Jurkat, Clone E6-1 (cell line): Measurements from ENCODE around the gene TBC1D1.

Source experiments
- DNase-seq: peaks from one replicate; pipeline ENCODE4 v3.0.0-alpha.2; 2011; ENCODE audit warnings: low read depth, low spot score
- H3K4me3 ChIP-seq: 2 replicates; pipeline ENCODE4 v1.5.1; 2011; ENCODE audit warnings: mild to moderate bottlenecking, low read length, control low read depth, moderate library complexity

The TBC1D1 gene

DNA sequence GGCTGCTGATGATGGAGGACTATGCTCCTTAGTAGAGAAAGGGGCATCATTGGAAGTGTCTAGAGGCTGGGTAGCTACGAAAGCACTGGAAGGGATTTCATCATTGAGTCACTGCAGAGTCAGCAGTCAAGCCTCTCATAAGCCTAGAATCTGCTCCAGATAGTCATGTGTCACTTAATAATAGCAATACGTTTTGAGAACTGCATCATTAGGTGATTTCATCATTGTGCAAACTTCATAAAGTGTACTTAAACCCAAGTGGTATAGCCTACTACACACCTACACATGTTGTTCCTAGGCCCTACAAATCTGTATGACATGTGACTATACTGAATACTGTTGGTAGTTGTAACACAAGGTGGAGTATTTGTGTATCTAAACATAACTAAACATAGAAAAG lies 234.9 kb downstream of the TBC1D1 start:
- H3K4me3 ChIP-seq: no peak overlapping the region
- DNase-seq: no peak

DNA sequence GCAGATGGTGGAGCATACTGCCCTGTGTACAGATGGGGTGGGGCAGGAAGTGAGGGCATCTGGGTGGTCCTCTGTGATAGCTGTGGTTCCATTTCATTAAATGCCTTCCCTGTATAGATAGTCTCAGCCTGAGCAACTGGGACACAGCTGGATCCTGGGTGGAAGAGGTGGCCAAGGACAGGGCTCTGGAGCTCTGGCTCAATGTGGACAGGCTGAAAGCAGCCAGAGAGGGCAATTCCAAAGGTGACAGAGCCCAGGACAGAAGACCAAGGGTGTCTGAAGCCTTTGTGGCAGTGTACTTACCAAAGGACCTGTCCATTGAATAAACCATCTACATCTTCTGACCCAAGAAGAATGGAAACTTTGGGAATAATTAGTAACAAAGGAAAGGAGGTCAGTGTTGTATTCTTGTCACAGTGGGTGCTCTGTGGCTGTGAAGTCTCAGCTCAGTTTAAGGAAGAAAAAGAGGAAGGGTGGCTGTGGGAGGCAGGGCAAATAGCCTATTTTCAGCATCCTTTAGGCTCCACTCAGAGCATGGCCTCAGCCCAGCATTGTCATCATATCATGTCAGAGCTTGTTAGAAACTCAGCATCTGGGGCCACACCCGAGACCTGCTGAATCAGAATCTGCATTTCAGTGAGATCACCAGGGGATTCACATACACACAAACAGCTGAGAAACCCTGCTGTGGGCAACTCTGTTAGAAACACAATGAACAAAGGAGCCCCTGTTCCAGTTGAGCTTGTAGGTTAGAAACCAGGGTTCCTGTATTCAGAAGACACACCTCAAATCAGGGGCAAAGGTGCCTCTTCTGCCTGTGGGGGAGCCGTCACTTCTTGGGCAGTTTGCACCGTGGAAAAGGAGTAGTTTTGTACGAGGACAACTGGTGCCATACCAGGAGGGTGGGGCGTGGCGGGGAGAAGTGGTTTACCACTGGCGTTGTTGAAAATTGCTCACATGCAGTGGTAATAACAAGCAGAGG lies 237.9 kb downstream of the TBC1D1 start:
- H3K4me3 ChIP-seq: no peak overlapping the region
- DNase-seq: no peak

DNA sequence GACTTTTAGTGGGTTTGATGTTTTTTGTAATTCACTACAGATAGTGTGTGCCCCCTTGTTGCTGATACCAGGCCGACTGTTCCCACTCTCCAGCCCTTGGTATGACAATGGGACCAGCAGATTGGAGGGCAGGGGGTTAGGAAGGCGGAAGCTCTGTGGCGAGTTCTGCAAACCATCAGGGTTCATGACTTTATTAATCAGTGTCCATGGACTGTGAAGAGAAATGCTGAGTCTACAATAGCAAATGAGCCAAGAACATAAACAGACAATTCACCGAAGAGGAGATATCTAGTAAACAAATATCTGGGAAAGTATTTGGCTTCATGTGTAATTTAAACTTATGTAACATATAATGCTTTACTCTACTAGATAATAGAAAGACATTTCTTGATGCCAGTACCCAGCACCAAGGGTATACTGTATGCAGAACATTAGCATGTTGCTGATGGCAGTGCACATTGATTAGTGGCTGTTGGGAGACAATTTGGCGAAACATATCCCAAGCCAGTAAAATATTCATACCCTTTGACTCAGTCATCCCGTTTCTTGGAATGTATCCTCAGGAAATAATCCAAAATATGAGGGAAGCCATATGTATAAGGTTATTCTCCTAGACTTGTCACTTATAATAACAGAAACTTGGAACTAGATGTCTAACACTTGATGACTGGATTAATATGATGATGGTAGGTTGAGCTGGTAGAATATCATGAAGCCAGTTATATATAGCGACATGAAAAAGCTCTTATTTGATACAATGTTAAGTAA lies 238.8 kb downstream of the TBC1D1 start:
- no peak overlapping the region for H3K4me3 ChIP-seq
- DNase-seq: no peak

DNA sequence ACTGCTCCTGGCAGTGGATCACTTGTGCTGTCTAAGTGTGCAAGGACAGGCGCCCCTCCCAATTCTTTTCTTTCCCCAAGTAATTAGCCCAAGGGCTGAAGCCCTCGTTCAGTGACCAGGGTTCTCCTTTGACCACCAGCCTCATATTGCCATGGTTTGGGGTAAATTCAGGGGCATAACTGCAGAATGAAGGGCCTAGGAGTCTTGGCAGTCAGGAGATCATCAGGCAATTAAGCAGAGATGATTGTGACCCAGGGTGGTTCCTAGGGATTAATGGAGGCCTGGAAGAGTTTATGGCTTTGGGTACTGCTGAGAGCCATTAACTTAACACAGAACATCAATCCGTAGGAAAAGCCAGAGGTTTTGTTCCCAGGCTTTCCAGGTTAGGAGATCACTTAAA lies 240.0 kb downstream of the TBC1D1 start:
- no peak overlapping the region for H3K4me3 ChIP-seq
- no peak for DNase-seq

DNA sequence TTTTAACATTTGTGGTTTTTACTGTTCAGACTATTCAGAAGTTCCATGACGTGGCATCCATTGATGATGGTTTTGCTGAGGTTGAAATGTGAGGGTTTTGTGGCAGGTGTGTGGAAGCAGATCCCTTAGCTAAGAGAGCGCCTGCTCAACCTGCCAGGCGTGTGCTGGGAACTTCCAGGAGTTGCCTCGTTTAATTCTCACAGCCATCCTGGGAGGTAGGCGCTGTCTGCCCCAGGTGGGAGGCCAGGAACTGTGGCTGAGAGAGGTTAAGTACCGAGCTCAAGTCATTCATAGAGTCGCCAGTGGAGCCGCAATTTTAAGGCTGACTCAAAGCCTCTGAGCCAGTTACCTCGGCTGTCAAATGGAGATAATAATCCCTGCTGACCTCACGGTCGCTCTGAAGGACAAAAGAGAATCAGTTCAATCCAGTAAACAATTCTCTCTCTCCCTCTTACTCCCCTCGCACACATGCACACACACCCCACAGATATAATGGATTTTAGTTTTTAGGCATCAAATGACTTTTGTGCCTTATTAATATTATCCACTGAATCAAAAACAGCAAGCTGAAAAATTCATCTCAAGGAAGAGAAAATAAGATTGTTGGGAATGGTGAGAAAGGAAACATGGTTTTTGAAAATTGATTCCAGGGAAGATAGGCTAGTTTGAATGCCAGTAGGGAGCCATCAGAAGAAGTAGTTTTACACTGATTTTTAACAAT lies 240.6 kb downstream of the TBC1D1 start:
- H3K4me3 ChIP-seq: no peak overlapping the region
- peak; percentile 74 for DNase-seq

DNA sequence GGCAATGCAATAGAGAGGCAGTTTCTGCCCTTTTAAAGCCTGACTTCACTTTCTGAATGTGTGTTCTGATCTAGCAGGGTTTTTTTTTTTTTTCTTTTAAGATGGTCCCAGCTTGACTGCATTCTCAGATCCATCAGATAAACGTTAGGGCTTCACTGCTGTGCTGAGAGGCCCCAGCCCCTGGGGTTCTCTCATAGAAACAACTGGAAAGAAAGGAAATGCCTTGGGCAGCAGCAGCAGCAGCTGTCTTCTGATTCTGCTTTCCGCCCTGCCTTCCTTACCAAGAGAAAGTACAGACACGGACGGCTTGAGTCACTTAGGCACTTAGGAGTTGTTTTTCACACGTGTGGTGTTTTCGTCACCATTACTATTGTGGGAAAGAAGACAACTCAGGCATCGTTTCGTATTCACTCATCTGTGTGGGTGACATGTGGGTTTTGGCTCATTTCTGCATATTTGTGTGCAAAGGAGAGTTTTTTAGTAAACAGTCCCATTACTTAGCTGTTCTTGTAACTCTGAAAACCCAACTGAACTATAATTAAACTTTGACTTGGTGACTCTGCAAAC lies 241.3 kb downstream of the TBC1D1 start:
- H3K4me3 ChIP-seq: no peak overlapping the region
- no peak for DNase-seq

DNA sequence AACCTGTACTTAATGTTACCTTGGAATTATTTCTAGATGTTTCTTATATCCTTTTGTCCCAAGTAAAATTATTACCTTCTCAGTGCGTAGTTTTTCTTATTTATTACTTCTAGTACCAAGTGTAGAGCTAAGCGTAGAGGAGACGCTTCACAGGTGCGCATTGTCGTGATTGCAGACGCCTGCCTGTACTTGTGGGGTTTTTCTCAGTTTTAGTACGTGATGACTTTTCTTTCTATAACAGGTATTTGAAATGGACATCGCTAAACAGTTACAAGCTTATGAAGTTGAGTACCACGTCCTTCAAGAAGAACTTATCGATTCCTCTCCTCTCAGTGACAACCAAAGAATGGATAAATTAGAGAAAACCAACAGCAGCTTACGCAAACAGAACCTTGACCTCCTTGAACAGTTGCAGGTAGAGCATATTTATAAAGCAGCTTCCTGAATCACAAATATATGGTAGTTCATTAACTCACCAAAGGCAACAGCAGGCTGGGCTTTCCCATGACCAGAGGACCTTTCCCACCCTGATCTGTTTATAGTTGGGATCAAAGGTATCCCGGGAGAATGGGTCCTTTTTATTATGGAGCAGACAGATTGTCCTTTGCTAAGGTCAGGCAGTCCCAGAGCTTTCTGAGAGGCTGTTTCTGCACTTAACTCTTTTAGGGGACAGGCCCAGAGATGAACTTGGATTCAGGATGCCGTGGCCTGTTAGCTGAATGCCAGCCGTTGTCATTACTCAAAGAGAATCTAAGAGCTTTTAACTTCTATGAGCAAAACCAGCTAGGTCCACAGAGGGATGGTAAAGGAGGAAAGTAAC lies 242.2 kb downstream of the TBC1D1 start:
- no peak overlapping the region for H3K4me3 ChIP-seq

DNA sequence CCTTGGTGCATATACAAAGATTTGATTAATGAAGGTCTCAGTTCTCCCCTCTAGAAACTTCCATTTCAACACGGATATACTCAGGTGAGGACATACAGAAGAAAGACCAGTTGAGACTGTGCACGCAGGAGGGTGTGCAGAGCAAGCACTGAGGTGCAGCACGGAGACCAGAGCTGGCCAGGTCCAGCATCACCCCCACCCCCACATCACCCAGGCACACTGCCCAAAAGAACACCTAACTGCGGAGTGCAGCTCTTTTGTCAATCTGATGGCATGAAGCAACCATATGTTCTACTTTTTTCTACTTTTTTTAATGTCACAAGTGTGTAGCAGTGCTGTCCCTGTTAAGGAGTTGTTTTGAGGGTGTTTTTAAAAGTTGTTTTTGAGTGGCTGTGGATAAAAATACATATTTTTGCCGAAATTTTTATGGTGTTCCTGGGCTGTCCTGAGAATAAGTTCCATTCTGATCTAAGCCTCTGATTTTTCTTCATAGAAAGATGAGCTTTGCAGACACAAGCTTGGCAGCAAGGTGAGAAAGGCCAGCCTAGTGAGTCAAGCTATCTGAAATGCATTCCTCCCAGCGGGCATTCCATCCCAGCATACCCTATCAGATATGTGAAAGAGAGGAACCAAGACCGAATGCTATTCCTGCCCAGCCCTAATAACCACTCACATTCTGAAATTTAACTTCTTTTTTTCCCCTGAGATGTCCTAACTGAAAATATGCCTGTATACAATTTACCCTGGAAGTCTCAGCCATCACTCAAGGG lies 243.0 kb downstream of the TBC1D1 start:
- H3K4me3 ChIP-seq: no peak overlapping the region
- DNase-seq: no peak

More for the DNA sequence above, 242.2 kb downstream of the TBC1D1 start:
- DNase-seq: no peak

DNA sequence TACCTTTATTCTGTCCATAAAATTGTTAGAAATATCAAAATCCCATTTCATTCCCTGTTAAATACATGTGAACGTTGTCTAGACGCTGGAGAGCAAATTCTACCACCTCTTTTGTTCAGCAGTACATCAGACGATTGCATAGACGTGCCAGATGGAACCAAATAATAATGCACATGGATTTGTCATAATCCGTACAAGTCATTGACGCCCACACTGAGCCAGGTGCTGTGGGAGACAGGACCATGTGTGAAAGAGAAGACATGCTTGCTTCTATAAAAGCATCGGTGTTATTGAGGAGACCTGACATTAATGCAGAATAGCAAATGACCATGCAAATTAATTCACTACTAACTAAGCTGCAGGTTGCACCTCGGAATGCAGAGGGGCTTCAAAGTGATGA lies 244.3 kb downstream of the TBC1D1 start:
- no peak overlapping the region for H3K4me3 ChIP-seq
- no peak for DNase-seq

DNA sequence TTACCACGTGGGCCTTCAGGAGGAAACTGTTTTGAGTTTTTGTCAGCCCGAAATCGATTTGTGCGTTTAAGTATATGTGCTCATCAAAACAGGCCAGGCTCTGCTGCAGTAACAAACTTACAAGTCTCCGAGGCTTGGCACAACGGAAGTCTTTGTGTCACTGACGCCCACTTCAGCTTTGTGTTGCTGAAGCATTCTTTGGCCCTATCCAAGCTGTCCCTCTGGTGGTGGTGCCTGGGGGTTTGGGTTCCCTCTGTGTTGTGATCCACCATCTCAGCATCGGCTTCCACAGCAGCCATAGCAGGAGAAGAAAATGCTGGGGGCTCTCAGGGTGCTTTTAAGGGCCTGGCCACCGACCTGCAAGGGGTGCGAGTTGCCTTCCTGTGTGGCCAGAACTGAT lies 245.7 kb downstream of the TBC1D1 start:
- no peak for DNase-seq
- H3K4me3 ChIP-seq: no peak overlapping the region

DNA sequence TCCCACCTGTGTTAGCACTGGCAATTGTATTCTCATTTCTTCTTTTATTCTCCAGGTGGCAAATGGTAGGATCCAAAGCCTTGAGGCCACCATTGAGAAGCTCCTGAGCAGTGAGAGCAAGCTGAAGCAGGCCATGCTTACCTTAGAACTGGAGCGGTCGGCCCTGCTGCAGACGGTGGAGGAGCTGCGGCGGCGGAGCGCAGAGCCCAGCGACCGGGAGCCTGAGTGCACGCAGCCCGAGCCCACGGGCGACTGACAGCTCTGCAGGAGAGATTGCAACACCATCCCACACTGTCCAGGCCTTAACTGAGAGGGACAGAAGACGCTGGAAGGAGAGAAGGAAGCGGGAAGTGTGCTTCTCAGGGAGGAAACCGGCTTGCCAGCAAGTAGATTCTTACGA lies 246.2 kb downstream of the TBC1D1 start:
- no peak overlapping the region for H3K4me3 ChIP-seq

DNA sequence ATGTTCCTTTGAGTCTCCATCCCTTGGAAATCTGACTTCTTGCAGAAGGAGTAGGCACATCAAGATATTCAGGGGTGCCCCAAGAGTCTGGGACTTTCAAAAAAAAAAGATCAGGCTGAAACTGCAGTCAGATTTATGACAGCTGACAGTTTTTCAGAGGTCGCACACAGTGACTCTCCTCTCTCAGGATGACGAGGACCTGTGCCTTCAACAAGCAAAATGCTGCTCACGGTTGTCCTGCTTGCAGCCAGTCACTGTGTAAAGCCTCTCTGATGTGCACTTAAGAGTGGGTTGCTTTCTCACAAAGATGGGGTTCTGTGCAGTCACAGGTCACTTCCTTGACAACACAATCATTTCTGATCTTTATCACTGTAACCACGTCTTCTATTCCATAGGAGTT lies 247.5 kb downstream of the TBC1D1 start:
- no peak overlapping the region for H3K4me3 ChIP-seq
- no peak for DNase-seq

More for the DNA sequence above, 246.2 kb downstream of the TBC1D1 start:
- DNase-seq: no peak

DNA sequence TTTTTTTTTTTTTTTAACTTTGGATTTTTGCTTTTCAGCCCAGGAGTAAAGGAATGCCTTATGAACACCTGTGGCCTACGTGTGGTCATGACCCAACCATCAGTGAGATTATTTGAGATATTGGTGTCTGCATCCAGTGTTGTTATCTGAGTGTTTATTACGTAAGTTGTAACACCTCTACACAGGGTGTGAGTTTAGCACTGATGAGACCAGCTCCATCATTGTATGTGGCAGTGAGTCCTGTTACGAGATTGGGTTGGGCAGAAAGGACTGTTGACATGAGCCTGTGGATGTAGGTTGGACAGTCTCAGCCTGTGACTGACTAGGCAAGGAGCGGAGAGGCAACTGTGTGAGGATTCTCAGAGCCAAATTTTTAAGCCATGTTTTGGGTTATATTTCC lies 248.3 kb downstream of the TBC1D1 start:
- DNase-seq: no peak
- no peak overlapping the region for H3K4me3 ChIP-seq

DNA sequence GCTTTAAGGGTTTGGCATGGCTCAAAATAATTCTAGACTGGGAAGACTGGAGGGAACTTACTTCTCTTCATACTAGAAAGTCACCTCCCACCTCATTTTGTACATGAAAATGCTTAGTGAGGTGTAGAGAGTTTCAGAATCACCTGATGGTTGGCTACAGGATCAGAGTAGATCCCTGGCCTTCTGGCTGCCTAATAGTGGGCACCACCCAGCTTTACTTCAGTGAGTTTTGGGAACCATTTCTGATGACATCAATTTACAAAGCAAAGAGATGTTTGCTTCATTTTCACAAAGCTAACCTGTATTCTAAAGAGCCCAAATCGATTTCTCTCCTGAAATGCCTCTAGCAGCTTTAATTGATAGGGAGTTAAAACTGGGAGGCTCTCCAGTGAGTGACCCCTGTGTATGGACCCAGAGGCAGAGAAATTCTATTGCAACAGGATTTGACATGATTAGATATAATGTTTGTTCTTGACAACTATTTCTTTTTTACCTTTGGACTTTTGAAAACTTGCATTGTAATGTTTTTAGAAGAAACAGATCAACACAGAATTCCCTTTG lies 249.8 kb downstream of the TBC1D1 start:
- DNase-seq: no peak
- H3K4me3 ChIP-seq: no peak overlapping the region

DNA sequence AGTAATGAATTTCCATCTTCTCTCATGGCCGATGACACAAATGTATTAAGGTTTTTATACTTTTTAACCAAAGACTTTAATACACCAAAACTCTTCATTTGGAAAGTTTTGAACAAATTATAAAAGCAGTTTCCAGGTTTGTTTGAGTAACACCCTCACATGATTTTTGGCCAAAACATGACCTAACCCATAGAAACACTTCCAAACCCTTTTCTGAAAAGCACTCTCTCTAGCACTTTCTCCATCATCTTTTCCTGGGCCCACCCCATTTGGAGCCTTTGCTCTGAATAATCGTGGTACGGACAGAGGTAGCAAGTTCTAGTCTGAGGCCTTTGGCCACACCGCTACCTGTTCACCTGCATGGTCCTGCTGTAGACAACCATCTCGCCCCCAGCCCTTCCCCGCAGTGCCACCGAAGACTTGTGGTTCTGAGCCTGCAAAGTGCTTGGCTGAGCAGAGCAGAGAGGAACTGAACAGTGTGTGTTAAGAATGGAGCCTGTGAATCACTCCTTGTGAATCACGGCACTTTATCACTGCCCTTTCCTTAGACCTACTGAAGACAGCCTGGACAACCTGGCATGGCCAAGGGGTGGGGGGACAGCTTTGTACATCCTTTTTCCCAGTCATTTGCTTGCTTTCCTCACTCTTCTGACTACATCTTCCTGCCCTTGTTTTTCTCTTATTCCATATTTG lies 251.1 kb downstream of the TBC1D1 start:
- H3K4me3 ChIP-seq: no peak overlapping the region
- no peak for DNase-seq

DNA sequence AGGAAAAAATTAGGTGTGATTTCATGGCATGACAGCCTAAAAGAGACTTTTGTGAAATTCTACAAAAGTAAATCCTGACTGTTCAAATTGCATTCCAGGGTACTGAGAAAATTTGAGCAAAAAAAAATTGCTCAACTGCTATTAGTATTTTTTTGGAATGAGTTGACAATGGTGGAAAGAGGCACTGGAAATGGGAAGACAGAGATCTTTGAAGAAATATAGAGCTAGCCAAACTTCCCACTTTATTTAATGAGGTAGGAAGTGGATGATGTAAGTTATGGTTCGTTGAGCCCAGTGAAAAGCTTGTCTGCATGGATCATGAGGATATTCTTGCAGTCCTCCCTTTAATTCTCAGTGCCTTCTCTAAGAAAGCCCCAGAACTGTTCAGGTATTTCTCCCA lies 253.1 kb downstream of the TBC1D1 start:
- DNase-seq: no peak
- no peak overlapping the region for H3K4me3 ChIP-seq
